D721Med (cell line): Measurements from ENCODE around the gene PLEKHJ1.

Experiments
- DNase-seq: peaks from one replicate; pipeline ENCODE4 v3.0.0; 2011; ENCODE audit warnings: low spot score; ENCODE audit not compliant: insufficient read length
- FAIRE-seq: peaks from 2 replicates; lab custom pipeline; 2011; peaks lifted over from hg19 to GRCh38; lab: Jason Lieb, UNC
- CTCF ChIP-seq: IDR thresholded peaks from 2 replicates; pipeline ENCODE4 v1.5.1; 2012; ENCODE audit warnings: mild to moderate bottlenecking, control low read depth; ENCODE audit not compliant: insufficient read depth; ENCODE audit errors: missing control alignments

PLEKHJ1 gene

GRCh38 chr19:2250766-2251105, 14.6 kb upstream of the PLEKHJ1 start:
- no peak for TF ChIP-seq CTCF
- no peak for DNase-seq
- FAIRE-seq = no peak

GRCh38 chr19:2249880-2250765, 14.0 kb upstream of the PLEKHJ1 start:
- FAIRE-seq (no peak), DNase-seq (no peak)
- TF ChIP-seq CTCF = no peak

- no peak for TF ChIP-seq CTCF
- DNase-seq (no peak), FAIRE-seq (no peak)
These were observed 13.1 kb upstream of the PLEKHJ1 start, which contains the start of gene AMH for GRCh38 chr19:2249010-2249866. AMH (plus strand) TSS chr19:2249323; CDS start chr19:2249333, 10 bp downstream.

- DNase-seq (no peak), FAIRE-seq (no peak)
- TF ChIP-seq CTCF = no peak
These were observed 12.2 kb upstream of the PLEKHJ1 start for GRCh38 chr19:2248136-2249009.

GRCh38 chr19:2247433-2248101, 11.4 kb upstream of the PLEKHJ1 start:
- TF ChIP-seq CTCF = no peak
- no peak for FAIRE-seq
- DNase-seq = no peak

- FAIRE-seq (no peak), DNase-seq (no peak)
- TF ChIP-seq CTCF = no peak
These were observed 10.8 kb upstream of the PLEKHJ1 start for GRCh38 chr19:2246801-2247361.
